Measurements from ENCODE around the gene MVB12B.

- no peak for TF ChIP-seq EZH2 (IDR thresholded peaks at IDR 0.05; ENCODE audit: insufficient read depth, low read length)
- TF ChIP-seq CTCF (IDR thresholded peaks at IDR 0.05; ENCODE audit: insufficient read depth, low read depth, low read length), result no peak
Measured at GRCh38 chr9:126346031-126346430, 19.4 kb downstream of the MVB12B start.

All from astrocyte (in vitro differentiated cells and primary cell).